SK-MEL-5 (cell line): ENCODE measurements around the gene ITGA2. TPM values are rescaled to one million over a fixed set of nuclear protein-coding genes. Genes with fewer than 3 reads are reported as not detected.

Experiments used
- total RNA-seq: library from RNA; depleted of rRNA; stranded (reverse); fragments of >200 nt; shearing (Covaris generic); gene quantifications from 2 replicates; pipeline ENCODE4 v1.2.3, GENCODE V29; 2014; rRNA removed

ITGA2 gene
- total RNA-seq, 1 experiment from 2014 or later: 7.0 TPM

Other genes starting within 250 kb of the ITGA2 start
- gene ITGA1, start 201.4 kb upstream of the ITGA2 start, total RNA-seq: 21.1 and 29.7 TPM in 2 replicates
- gene PELO, start 201.4 kb upstream of the ITGA2 start, total RNA-seq: 21.3 and 22.8 TPM in 2 replicates
- 53.4 and 74.6 TPM in 2 replicates for gene MOCS2, start 120.4 kb downstream of the ITGA2 start, total RNA-seq